ENCODE measurements around the gene MRPL34. TPM values are rescaled to one million over a fixed set of nuclear protein-coding genes. Genes with fewer than 3 reads are reported as not detected.
A peak's percentile ranks its signal among the peaks of the same experiment; 100 is the strongest.

The MRPL34 gene
- total RNA-seq, 4 donors from 2014 or later = 145 to 369 (median 249) TPM

- DNase-seq (no peak), ATAC-seq (no peak)
- Histone ChIP-seq H3K9me3 (no peaks in the 10 kb centered on the region), H3K4me3 (peak overlapping the region; percentile 86 to 93 (median 86)), H3K27ac (peak overlapping the region; percentile 92 to 94 (median 94)), H3K36me3 (no peaks in the 10 kb centered on the region), H3K27me3 (no peaks in the 10 kb centered on the region), H3K4me1 (peaks cover 35 to 42% of the 10 kb centered on the region in 2 donors)
- in situ Hi-C loops (cut with MboI; ENCODE audit: low sequenced_read_pairs in 4 of 4) = no loop called here
- TF ChIP-seq CTCF (IDR thresholded peaks at IDR 0.05 in 4 of 5, conservative IDR thresholded peaks at IDR 0.05 in 1 of 5) (no peak), POLR2A (IDR thresholded peaks at IDR 0.05) (no peak)
- intact Hi-C loops (cut with DNase I; ENCODE audit: low total_unique reads) = loop anchor here (1.0 kb wide), 2 partner anchors 41 to 87 kb away; partner anchors contain the start of gene USE1
Observed at GRCh38 chr19:17302391-17303166, 3.1 kb upstream of the MRPL34 start.

- peak; percentile 76 to 91 (median 83) for TF ChIP-seq CTCF (IDR thresholded peaks at IDR 0.05 in 4 of 5, conservative IDR thresholded peaks at IDR 0.05 in 1 of 5)
- TF ChIP-seq POLR2A (IDR thresholded peaks at IDR 0.05) = peak; percentile 84 to 91
- intact Hi-C loops (cut with DNase I; ENCODE audit: low total_unique reads) (loop anchor here (1.0 kb wide), 2 partner anchors 42 to 88 kb away; partner anchors contain the start of gene USE1), in situ Hi-C loops (cut with MboI; ENCODE audit: low sequenced_read_pairs in 4 of 4) (no loop called here)
- Histone ChIP-seq H3K4me1 (peaks cover 35 to 42% of the 10 kb centered on the region in 2 donors), H3K27me3 (no peaks in the 10 kb centered on the region), H3K36me3 (no peaks in the 10 kb centered on the region), H3K9me3 (no peaks in the 10 kb centered on the region), H3K27ac (peak within 1 kb of the TSS; percentile 92 to 94 (median 94)), H3K4me3 (peak within 1 kb of the TSS; percentile 86 to 93 (median 86))
- ATAC-seq = peak; percentile 78 to 82
- peak; percentile 97 to 98 for DNase-seq
Observed at GRCh38 chr19:17303167-17303939, 2.3 kb upstream of the MRPL34 start, which contains the start of gene ABHD8. TSS of gene ABHD8 (minus strand) at chr19:17303425. CDS start at chr19:17301616, 1,809 bp downstream.

GRCh38 chr19:17303940-17304267 is 1.8 kb upstream of the MRPL34 start:
- Histone ChIP-seq H3K36me3 (no peaks in the 10 kb centered on the region), H3K4me1 (peaks cover 35 to 42% of the 10 kb centered on the region in 2 donors), H3K4me3 (peak overlapping the region in 3 of 4 donors; percentile 86), H3K27ac (peak overlapping the region; percentile 92 to 94 (median 94)), H3K9me3 (no peaks in the 10 kb centered on the region), H3K27me3 (no peaks in the 10 kb centered on the region)
- TF ChIP-seq POLR2A (IDR thresholded peaks at IDR 0.05) (no peak), CTCF (IDR thresholded peaks at IDR 0.05 in 4 of 5, conservative IDR thresholded peaks at IDR 0.05 in 1 of 5) (no peak)
- intact Hi-C loops (cut with DNase I; ENCODE audit: low total_unique reads) = loop anchor here (1.0 kb wide), 2 partner anchors 43 to 89 kb away; partner anchors contain the start of gene USE1
- in situ Hi-C loops (cut with MboI; ENCODE audit: low sequenced_read_pairs in 4 of 4) = no loop called here
- DNase-seq (no peak), ATAC-seq (no peak)

- Histone ChIP-seq H3K4me3 (peak overlapping the region; percentile 64 to 83 (median 72)), H3K4me1 (peaks cover 35 to 42% of the 10 kb centered on the region in 2 donors), H3K27me3 (no peaks in the 10 kb centered on the region), H3K36me3 (no peaks in the 10 kb centered on the region), H3K9me3 (no peaks in the 10 kb centered on the region), H3K27ac (peak overlapping the region; percentile 92 to 94 (median 94))
- DNase-seq = no peak
- intact Hi-C loops (cut with DNase I; ENCODE audit: low total_unique reads) = loop anchor here (1.0 kb wide), 3 partner anchors 37 to 229 kb away; partner anchors contain the start of genes BABAM1, HAUS8 and MYO9B
- ATAC-seq = no peak
- in situ Hi-C loops (cut with MboI; ENCODE audit: low sequenced_read_pairs in 4 of 4) = no loop called here
- TF ChIP-seq POLR2A (IDR thresholded peaks at IDR 0.05) = no peak
- no peak for TF ChIP-seq CTCF (IDR thresholded peaks at IDR 0.05 in 4 of 5, conservative IDR thresholded peaks at IDR 0.05 in 1 of 5)
Observed at GRCh38 chr19:17304386-17305215, 1.1 kb upstream of the MRPL34 start.
